Hepatocyte (in vitro differentiated cells): ENCODE results near the gene NAV2.

Source experiments
- CTCF ChIP-seq: fragments of 200-600 bp; sonication (generic); IDR thresholded peaks from 2 replicates; pipeline ENCODE4 v1.5.1; 2016; ENCODE audit warnings: antibody characterized with exemption, mild to moderate bottlenecking; ENCODE audit not compliant: poor library complexity
- EZH2 ChIP-seq: fragments of 200-600 bp; sonication (generic); IDR thresholded peaks from 2 replicates; pipeline ENCODE4 v1.6.1; 2016; ENCODE audit warnings: antibody characterized with exemption, mild to moderate bottlenecking, borderline replicate concordance

DNA sequence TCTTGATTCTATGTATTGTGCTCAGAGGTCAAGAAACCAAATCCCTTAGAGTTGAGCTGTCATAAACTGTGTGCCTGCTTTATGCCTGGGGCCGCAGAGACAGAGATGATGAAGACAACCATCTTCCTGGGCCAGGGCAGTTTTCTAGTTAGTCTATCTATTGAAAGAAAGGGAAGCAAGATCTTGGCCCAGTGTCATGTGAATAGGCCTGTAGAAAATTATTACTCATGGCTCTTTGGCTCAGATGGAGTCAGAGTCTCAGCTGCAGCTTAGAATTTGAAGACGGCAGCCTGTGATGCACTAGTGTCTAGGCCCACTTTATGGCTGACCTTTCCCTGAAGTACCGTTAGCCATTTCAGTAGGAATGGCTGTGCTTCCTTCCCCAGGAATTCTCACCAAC is 335.6 kb downstream of the NAV2 start:
- TF ChIP-seq CTCF (no peak), EZH2 (no peak)
